NB4 (cell line): ENCODE data around the gene CHSY1.

Experiments
- TF ChIP-seq, protein P1 (sequence below): IDR thresholded peaks from 2 replicates; pipeline ENCODE4 v1.6.1; 2011; ENCODE audit warnings: low read depth, low read length
- TF ChIP-seq, protein P2 (sequence below): IDR thresholded peaks from one replicate; pipeline ENCODE4 v1.5.1; 2012; ENCODE audit warnings: low read depth, low read length

DNA sequence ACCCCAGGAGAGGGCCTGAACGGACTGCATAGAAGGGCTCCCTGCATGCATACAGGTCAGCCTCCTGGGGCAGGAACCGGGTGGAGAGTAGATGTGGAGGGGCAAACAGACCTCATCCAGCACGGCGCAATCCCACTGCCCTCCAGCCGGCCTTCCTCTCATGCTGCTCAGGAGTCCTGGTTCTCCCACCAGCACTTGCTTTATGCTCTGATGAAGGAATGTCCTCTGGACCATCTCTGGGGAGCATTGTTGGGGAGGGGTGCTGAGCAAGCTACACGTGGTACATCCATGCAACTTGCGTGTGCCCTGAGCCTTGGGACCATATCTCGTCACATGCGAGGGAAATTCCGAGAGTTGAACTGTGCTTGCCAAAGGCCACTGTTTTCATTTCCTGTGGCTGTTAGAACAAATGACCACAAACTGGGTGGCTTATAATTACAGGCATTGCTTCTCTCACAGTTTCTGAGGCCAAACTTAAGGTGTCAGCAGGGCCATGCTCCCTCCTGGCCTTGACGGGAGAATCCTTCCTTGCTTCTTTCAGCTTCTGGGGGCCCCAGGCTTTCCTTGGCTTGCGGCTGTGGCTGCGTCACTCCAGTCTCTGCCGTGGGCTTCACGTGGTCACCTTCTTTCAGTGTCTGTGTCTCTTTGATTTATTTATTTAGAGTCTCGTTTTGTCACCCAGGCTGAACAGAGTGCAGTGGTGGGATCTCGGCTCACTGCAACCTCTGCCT lies 13.2 kb upstream of the CHSY1 start:
- TF ChIP-seq, protein P1, sequence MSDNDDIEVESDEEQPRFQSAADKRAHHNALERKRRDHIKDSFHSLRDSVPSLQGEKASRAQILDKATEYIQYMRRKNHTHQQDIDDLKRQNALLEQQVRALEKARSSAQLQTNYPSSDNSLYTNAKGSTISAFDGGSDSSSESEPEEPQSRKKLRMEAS: 0 out of 2 replicates have a peak, but pooled peaks have one; percentile 8
- TF ChIP-seq, protein P2, sequence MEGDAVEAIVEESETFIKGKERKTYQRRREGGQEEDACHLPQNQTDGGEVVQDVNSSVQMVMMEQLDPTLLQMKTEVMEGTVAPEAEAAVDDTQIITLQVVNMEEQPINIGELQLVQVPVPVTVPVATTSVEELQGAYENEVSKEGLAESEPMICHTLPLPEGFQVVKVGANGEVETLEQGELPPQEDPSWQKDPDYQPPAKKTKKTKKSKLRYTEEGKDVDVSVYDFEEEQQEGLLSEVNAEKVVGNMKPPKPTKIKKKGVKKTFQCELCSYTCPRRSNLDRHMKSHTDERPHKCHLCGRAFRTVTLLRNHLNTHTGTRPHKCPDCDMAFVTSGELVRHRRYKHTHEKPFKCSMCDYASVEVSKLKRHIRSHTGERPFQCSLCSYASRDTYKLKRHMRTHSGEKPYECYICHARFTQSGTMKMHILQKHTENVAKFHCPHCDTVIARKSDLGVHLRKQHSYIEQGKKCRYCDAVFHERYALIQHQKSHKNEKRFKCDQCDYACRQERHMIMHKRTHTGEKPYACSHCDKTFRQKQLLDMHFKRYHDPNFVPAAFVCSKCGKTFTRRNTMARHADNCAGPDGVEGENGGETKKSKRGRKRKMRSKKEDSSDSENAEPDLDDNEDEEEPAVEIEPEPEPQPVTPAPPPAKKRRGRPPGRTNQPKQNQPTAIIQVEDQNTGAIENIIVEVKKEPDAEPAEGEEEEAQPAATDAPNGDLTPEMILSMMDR: no peak
